Hypothalamus (tissue), 51 donors: Measurements from ENCODE around the gene PLAGL1.
"Not testable (repeated sequence)": the region's sequence is repeated elsewhere in the genome, so short reads cannot be mapped to it uniquely, and the experiment has no call there.

Experiments
- DNase-seq, 51 donors: peaks; one replicate each; lab custom pipeline; 2025; lab: John Stamatoyannopoulos, UW

PLAGL1 gene

GRCh38 chr6:143941852-143942627 is 66.0 kb downstream of the PLAGL1 start:
- DNase-seq: peak in 8 of 51 donors; percentile 2 to 23 (median 8)

- DNase-seq: no peak
These were observed 68.0 kb downstream of the PLAGL1 start for GRCh38 chr6:143940011-143940597.

- DNase-seq: no peak
These were observed 68.7 kb downstream of the PLAGL1 start for GRCh38 chr6:143939364-143939763.

DNA sequence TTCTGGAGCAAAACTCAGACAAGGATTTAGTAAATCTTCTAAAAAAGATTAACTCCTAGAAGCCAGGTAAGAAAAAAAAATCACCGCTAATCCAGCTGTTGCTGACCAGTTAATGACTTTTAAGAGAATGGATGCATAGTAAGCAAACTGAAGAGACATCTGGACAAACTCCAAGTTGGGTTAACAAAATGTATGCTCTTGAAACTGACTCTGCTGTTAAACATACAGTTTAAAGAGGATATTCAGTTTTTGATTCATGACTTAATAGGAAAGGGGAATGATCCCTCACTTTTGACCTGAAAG is 70.4 kb downstream of the PLAGL1 start:
- no peak for DNase-seq

DNA sequence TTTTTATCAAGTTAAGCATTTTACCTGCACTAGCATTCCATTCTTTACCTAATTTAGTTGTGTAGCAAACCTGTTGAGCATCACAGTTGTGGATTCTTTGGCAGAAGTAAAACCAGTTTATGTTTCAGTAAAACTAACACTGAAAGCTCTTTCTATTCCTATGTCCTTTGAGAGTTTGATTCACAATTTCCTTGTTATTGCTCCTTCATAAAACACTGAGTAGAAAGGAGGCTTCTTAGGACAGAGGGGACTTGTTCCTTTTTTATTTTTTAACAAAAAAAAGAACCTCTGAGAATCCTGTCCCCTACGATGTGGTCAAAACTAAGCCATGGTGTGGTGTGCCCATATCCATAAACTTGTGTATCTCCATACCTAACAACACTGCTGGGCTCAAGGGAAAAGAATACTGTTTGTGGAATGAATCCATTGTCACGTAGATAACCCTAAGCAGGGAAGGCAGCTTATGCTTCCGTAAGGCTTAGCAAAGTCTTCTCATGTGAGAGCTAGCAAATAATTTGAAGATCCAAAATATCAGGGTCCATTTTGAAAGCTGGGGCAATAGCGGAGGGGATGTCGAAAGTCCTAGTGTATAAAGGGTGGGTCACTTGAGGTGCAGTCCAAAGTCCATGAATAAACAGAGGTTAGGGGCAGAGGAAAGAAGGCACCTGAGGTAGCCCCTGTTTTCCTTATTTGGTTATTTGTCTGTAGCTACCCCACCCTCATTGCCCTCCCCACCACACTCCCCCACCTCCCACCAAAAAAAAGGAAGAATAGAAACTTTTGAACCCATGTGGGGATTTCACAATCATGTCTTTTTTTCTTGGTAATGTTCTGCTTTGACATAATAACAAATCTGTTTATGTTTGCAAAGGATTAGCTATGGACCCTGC is 71.0 kb downstream of the PLAGL1 start:
- DNase-seq: no peak

- no peak for DNase-seq
These were observed 71.7 kb downstream of the PLAGL1 start for GRCh38 chr6:143936347-143936746.

- no peak for DNase-seq
These were observed 73.2 kb downstream of the PLAGL1 start for GRCh38 chr6:143934867-143935266.

GRCh38 chr6:143934331-143934730 is 73.7 kb downstream of the PLAGL1 start:
- DNase-seq: no peak

DNA sequence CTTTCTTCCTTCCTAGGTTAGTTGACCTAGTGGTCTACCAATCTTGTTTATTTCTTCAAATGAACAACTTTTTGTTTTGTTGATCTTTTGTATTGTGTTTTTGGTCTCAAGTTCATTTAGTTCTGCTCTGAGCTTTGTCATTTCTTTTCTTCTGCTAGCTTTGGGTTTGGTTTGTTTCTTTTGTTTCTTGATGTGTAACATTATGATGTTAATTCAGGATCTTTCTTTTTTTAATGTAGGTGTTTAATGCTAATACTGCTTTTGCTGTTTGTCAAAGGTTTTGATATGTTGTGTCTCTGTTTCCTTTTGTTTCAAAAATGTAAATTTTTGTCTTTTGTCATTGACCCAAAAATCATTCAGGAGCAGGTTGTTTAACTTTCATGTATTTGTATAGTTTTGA is 78.1 kb downstream of the PLAGL1 start:
- no peak for DNase-seq

- DNase-seq: no peak
These were observed 79.2 kb downstream of the PLAGL1 start for GRCh38 chr6:143928853-143929252.

DNA sequence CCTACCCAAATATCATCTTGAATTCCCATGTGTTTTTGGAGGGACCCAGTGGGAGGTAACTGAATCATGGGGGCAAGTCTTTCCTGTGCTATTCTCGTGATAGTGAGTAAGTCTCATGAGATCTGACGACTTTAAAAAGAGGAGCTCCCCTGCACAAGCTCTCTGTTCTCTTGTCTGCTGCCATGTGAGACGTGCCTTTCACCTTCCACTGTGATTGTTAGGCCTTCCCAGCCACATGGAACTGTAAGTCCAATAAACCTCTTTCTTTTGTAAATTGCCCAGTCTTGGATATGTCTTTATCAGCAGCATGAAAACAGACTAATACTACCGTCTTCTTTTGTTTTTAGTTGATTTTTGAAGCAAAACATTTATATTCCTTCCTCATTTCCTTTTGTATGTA is 91.0 kb downstream of the PLAGL1 start:
- DNase-seq: not testable (repeated sequence)

- DNase-seq: no peak
These were observed 95.4 kb downstream of the PLAGL1 start for GRCh38 chr6:143912671-143913070.

DNA sequence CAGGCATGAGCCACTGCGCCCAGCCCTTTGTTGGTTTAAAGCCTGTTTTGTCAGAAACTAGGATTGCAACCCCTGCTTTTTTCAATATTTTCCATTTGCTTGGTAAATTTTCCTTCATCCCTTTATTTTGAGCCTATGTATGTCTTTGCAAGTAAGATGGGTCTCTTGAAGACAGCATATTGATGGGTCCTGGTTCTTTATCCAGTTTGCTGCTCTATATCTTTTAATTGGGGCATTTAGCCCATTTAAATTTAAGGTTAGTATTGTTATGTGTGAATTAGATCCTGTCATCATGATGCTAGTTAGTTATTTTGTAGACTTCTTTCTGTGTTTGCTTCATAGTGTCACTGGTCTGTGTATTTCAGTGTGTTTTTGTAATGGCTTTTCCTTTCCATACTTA is 97.0 kb downstream of the PLAGL1 start:
- no peak for DNase-seq

DNA sequence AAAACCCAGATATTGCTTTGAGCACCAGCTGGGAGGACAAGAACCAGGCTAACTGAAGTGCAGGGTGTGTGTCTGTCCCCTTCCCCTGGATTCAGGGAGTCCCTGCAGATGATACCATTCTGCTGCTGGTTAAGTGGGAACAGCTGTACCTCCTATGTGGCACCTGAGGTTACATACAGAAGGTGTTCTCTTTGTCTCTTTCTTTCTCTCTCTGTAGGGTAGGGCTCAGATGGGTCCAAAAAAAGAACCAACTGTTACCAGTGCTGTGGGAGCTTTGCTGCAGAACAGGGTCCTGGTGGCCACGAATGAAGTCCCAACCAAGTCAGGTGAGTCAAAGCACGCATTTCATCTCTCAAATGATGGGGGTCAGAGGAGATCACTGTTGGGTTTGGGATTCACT is 105.2 kb downstream of the PLAGL1 start:
- no peak for DNase-seq

GRCh38 chr6:143901885-143902750 is 105.9 kb downstream of the PLAGL1 start:
- peak in 1 of 51 donors; percentile 4 for DNase-seq

GRCh38 chr6:143900358-143900757 is 107.7 kb downstream of the PLAGL1 start:
- DNase-seq: no peak

DNA sequence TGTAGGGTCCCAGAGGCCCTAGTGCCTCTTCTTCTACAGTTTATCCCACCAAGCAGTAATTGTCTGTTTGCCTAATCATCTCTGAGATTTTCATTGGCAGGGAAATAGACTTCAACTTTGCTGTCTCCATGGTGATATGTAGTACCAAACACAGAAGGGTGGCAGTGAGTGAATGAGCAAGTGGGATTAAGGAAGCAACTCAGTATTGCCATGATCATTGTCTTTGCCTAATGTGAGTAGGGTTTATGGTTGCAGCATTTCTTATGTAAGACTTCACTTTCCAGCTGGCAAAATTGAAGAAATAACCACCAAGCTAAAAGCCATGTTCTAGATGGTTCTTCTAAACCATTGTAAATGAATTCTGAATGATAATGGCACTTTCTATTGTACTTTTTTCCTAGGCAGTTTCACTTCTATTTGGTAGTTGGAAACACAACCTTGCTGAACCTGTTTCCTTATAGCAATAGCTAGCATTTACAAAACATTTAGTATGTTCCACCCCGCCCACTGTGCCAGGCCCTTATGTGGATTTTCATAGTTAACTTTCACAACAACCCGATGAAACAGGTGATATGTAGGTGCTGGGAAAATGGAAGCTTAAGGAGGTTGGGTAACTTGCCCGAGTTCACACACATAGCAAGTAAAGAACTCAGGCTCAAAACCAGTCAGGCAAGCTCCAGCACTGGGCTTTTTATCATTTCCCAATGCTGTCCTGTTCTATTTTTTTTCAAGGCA is 111.8 kb downstream of the PLAGL1 start:
- DNase-seq: no peak

DNA sequence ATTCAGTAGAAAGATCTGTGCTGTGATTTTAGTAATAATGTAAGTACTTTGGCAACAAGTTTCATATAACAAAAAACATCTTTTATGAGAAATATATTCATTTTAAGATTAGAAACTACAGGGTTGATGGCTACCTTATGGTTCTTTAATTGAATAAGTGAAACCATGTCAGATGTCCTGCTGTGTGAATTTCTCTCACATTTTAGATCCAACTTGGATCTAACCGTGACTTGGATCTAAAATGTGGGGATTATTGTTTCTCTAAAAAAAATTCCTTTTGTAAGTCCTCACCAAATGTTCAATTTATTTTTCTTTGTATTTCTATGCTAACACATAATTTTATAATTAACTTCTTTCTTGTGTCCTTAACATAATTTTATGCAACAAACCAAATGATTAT is 113.4 kb downstream of the PLAGL1 start:
- DNase-seq: no peak
